Ishikawa (cell line): ENCODE results near the gene ALKBH5.
A peak's percentile ranks its signal among the peaks of the same experiment; 100 is the strongest.

Experiments used
- CEBPB ChIP-seq: IDR thresholded peaks from 2 replicates; pipeline ENCODE4 v1.6.1; 2012
- CREB1 ChIP-seq: IDR thresholded peaks from 2 replicates; pipeline ENCODE4 v1.6.1; 2012; ENCODE audit warnings: low read depth
- EP300 ChIP-seq: IDR thresholded peaks from 2 replicates; pipeline ENCODE4 v1.6.1; 2012; ENCODE audit warnings: borderline replicate concordance
- FOXM1 ChIP-seq: IDR thresholded peaks from 2 replicates; pipeline ENCODE4 v1.6.1; 2012; ENCODE audit warnings: low read depth, borderline replicate concordance
- MAX ChIP-seq: IDR thresholded peaks from 2 replicates; pipeline ENCODE4 v1.6.1; 2012
- NFIC ChIP-seq: IDR thresholded peaks from 2 replicates; pipeline ENCODE4 v1.6.1; 2012
- RAD21 ChIP-seq: IDR thresholded peaks from 2 replicates; pipeline ENCODE4 v1.6.1; 2012; ENCODE audit warnings: low read depth
- TAF1 ChIP-seq: IDR thresholded peaks from 2 replicates; pipeline ENCODE4 v1.6.1; 2012; ENCODE audit warnings: low read depth, mild to moderate bottlenecking
- TEAD4 ChIP-seq: IDR thresholded peaks from 2 replicates; pipeline ENCODE4 v1.6.1; 2012
- YY1 ChIP-seq: IDR thresholded peaks from 2 replicates; pipeline ENCODE4 v1.6.1; 2012; ENCODE audit warnings: low read depth
- TF ChIP-seq, protein P1 (sequence below): IDR thresholded peaks from 2 replicates; pipeline ENCODE4 v1.6.1; 2012; ENCODE audit warnings: low read depth, mild to moderate bottlenecking

DNA sequence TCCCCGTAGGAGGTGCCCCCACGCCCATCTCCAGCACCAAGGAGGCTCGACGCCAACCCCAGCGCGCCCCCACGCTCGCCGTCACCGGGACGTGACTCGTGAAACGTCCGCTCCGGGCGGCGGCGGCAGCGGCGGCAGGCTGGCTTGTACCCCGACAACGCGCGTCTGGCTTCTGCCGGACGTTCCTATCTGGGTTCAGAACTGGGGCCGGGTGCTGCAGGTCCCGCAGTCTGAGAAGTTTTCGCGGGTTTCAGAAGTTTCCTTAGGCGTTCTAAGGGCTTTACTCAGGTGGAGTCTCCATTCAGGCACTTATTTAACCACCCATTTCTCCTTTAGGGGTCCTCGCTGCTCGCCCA lies 672 bp upstream of the ALKBH5 start:
- TF ChIP-seq RAD21 (no peak), YY1 (no peak), EP300 (0 out of 2 replicates have a peak, but pooled peaks have one; percentile 32), MAX (peak; percentile 72; the same call in 1 of the 2 replicates), NFIC (peak; percentile 21; the same call in 1 of the 2 replicates), TEAD4 (no peak), CREB1 (0 out of 2 replicates have a peak, but pooled peaks have one; percentile 7), FOXM1 (no peak), CEBPB (no peak), TAF1 (peak; percentile 82)
- TF ChIP-seq, protein P1, sequence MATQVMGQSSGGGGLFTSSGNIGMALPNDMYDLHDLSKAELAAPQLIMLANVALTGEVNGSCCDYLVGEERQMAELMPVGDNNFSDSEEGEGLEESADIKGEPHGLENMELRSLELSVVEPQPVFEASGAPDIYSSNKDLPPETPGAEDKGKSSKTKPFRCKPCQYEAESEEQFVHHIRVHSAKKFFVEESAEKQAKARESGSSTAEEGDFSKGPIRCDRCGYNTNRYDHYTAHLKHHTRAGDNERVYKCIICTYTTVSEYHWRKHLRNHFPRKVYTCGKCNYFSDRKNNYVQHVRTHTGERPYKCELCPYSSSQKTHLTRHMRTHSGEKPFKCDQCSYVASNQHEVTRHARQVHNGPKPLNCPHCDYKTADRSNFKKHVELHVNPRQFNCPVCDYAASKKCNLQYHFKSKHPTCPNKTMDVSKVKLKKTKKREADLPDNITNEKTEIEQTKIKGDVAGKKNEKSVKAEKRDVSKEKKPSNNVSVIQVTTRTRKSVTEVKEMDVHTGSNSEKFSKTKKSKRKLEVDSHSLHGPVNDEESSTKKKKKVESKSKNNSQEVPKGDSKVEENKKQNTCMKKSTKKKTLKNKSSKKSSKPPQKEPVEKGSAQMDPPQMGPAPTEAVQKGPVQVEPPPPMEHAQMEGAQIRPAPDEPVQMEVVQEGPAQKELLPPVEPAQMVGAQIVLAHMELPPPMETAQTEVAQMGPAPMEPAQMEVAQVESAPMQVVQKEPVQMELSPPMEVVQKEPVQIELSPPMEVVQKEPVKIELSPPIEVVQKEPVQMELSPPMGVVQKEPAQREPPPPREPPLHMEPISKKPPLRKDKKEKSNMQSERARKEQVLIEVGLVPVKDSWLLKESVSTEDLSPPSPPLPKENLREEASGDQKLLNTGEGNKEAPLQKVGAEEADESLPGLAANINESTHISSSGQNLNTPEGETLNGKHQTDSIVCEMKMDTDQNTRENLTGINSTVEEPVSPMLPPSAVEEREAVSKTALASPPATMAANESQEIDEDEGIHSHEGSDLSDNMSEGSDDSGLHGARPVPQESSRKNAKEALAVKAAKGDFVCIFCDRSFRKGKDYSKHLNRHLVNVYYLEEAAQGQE, result no peak
